Vagina (tissue), 2 donors: ENCODE results near the gene HPX. TPM values are rescaled to one million over a fixed set of nuclear protein-coding genes. Genes with fewer than 3 reads are reported as not detected.

Experiments
- DNase-seq, 2 donors: peaks; one replicate each; pipeline ENCODE4 v3.0.0-alpha.2; 2017; ENCODE audit errors: extremely low spot score in 2 of 2
- H3K27ac ChIP-seq: fragments of 200-600 bp; sonication (generic); one replicate; pipeline ENCODE4 v1.5.1; 2019
- H3K27me3 ChIP-seq: fragments of 200-600 bp; sonication (generic); one replicate; pipeline ENCODE4 v1.5.1; 2019
- H3K36me3 ChIP-seq, 2 donors: fragments of 200-600 bp; sonication (generic); one replicate each; pipeline ENCODE4 v1.5.1; 2017 to 2019
- H3K4me1 ChIP-seq: fragments of 200-600 bp; sonication (generic); one replicate; pipeline ENCODE4 v1.5.1; 2019
- H3K4me3 ChIP-seq, 2 donors: fragments of 200-600 bp; sonication (generic); 1 replicate in 1 of 2; 2 replicates in 1 of 2; pipeline ENCODE4 v1.5.1; 2016 to 2019
- H3K9me3 ChIP-seq: fragments of 200-600 bp; sonication (generic); one replicate; pipeline ENCODE4 v1.5.1; 2019
- POLR2A ChIP-seq, 2 donors: fragments of 450-650 bp; IDR thresholded peaks; one replicate each; pipeline ENCODE4 v1.6.1; 2017; ENCODE audit warnings: antibody characterized with exemption in 2 of 2, mild to moderate bottlenecking in 2 of 2, moderate library complexity in 2 of 2
- POLR2AphosphoS5 ChIP-seq, 2 donors: sonication (generic); formaldehyde crosslinking; IDR thresholded peaks; one replicate each; pipeline ENCODE4 v1.9.0; 2017; ENCODE audit warnings: antibody characterized with exemption in 2 of 2, mild to moderate bottlenecking in 2 of 2, low read depth in 1 of 2; ENCODE audit not compliant: insufficient read depth in 1 of 2
- intact Hi-C: fragments of 100-400 bp; cut with DNase I; formaldehyde crosslinking; loops from one replicate; pipeline ENCODE4 v1.15.1; 2023
- total RNA-seq: library from RNA; depleted of rRNA; stranded (reverse); fragments of >200 nt; gene quantifications from one replicate; pipeline ENCODE4 v1.2.3, GENCODE V29; 2016
- TF ChIP-seq, protein P1 (sequence below), 3 experiments: fragments of 450-650 bp in 2 of 3; fragments of 200-600 bp in 1 of 3; sonication (generic) in 1 of 3; IDR thresholded peaks; one replicate each; pipeline ENCODE4 v1.5.1; 2017 to 2019; ENCODE audit warnings: antibody characterized with exemption in 3 of 3, mild to moderate bottlenecking in 2 of 3, moderate library complexity in 2 of 3

HPX gene
- total RNA-seq, 1 donor from 2014 or later = 0.98 TPM

DNA sequence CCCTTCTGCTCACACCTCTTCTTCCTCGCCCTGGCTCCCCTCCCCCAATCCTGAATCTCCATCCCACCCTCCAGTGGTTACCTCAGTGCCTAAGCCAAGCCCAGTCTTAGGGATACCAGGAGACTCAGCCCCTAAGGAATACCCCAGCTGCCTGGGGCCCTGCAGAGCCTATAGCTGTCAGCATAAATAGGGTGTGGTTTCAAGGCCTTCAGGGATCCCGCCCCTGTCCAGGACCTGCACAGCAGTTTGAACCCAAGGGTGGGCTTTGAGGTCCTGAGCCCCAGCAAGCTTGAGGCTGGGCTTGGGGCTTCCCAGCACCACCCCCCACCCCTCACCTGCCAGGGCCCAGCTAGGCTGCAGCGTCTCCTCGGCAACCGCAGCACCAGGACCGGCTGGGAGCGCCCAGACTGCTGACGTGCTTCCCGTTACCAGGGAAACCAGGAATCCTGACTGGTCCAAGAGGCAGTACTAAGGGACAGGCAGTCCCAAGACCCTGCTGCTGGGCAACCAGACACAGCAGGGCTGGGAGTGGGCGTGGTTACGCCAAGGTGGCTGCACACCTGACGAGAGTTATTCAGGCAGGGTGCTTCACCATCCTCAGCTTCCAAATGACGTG is 35.6 kb downstream of the HPX start:
- Histone ChIP-seq H3K9me3 (no peaks in the 10 kb centered on the region), H3K27me3 (no peaks in the 10 kb centered on the region), H3K27ac (no peak overlapping the region), H3K4me1 (peaks cover 18% of the 10 kb centered on the region), H3K4me3 (no peak overlapping the region), H3K36me3 (peaks cover 0 to 20% of the 10 kb centered on the region in 2 donors)
- TF ChIP-seq POLR2A (IDR thresholded peaks at IDR 0.05) (no peak), POLR2AphosphoS5 (IDR thresholded peaks at IDR 0.05; ENCODE audit: insufficient read depth in 1 of 2, low read depth in 1 of 2) (no peak)
- TF ChIP-seq, protein P1, sequence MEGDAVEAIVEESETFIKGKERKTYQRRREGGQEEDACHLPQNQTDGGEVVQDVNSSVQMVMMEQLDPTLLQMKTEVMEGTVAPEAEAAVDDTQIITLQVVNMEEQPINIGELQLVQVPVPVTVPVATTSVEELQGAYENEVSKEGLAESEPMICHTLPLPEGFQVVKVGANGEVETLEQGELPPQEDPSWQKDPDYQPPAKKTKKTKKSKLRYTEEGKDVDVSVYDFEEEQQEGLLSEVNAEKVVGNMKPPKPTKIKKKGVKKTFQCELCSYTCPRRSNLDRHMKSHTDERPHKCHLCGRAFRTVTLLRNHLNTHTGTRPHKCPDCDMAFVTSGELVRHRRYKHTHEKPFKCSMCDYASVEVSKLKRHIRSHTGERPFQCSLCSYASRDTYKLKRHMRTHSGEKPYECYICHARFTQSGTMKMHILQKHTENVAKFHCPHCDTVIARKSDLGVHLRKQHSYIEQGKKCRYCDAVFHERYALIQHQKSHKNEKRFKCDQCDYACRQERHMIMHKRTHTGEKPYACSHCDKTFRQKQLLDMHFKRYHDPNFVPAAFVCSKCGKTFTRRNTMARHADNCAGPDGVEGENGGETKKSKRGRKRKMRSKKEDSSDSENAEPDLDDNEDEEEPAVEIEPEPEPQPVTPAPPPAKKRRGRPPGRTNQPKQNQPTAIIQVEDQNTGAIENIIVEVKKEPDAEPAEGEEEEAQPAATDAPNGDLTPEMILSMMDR (IDR thresholded peaks at IDR 0.05) = no peak
- intact Hi-C loops = no loop called here
- DNase-seq = no peak

- intact Hi-C loops = no loop called here
- H3K4me1 ChIP-seq = peaks cover 18% of the 10 kb centered on the region
- H3K4me3 ChIP-seq = no peak overlapping the region
- TF ChIP-seq, protein P1 (IDR thresholded peaks at IDR 0.05) = no peak
- TF ChIP-seq POLR2A (IDR thresholded peaks at IDR 0.05) (no peak), POLR2AphosphoS5 (IDR thresholded peaks at IDR 0.05; ENCODE audit: insufficient read depth in 1 of 2, low read depth in 1 of 2) (no peak)
- no peaks in the 10 kb centered on the region for H3K27me3 ChIP-seq
- no peaks in the 10 kb centered on the region for H3K9me3 ChIP-seq
- no peak for DNase-seq
- H3K36me3 ChIP-seq = peaks cover 0 to 15% of the 10 kb centered on the region in 2 donors
- H3K27ac ChIP-seq = no peak overlapping the region
Measured at GRCh38 chr11:6404342-6405051, 36.3 kb downstream of the HPX start.

GRCh38 chr11:6403539-6403938 is 37.2 kb downstream of the HPX start:
- intact Hi-C loops = no loop called here
- no peak overlapping the region for H3K27ac ChIP-seq
- DNase-seq = no peak
- peaks cover 18% of the 10 kb centered on the region for H3K4me1 ChIP-seq
- TF ChIP-seq, protein P1 (IDR thresholded peaks at IDR 0.05) = no peak
- TF ChIP-seq POLR2AphosphoS5 (IDR thresholded peaks at IDR 0.05; ENCODE audit: insufficient read depth in 1 of 2, low read depth in 1 of 2) (no peak), POLR2A (IDR thresholded peaks at IDR 0.05) (no peak)
- H3K27me3 ChIP-seq = no peaks in the 10 kb centered on the region
- H3K36me3 ChIP-seq = peaks cover 0 to 15% of the 10 kb centered on the region in 2 donors
- H3K4me3 ChIP-seq = no peak overlapping the region
- H3K9me3 ChIP-seq = no peaks in the 10 kb centered on the region

DNA sequence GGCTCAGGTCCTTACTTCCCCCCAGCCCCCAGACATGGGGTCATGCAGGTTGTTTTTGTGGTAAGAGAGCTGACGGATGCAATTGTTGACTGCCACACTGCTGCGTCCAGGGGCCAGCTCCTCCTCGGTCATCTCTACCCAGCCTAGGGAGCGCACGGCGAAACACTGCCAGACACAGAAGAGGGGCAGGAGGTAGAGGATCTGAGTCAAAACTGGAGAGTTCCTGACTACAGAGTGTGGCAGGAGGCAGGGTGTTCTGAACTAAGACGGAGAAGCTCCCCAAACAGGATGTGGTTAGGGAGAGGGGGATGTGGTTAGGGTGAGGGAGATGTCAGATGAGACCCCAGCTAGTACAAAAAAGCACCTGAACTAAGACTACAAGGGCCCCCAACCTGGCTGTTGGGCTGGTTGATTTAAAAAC is 38.2 kb downstream of the HPX start:
- no peak for TF ChIP-seq POLR2A (IDR thresholded peaks at IDR 0.05)
- TF ChIP-seq, protein P1 (IDR thresholded peaks at IDR 0.05) = no peak
- H3K4me3 ChIP-seq = no peak overlapping the region
- H3K27me3 ChIP-seq = no peaks in the 10 kb centered on the region
- no peaks in the 10 kb centered on the region for H3K9me3 ChIP-seq
- no peak for DNase-seq
- peaks cover 18% of the 10 kb centered on the region for H3K4me1 ChIP-seq
- peaks cover 0 to 15% of the 10 kb centered on the region in 2 donors for H3K36me3 ChIP-seq
- no peak overlapping the region for H3K27ac ChIP-seq
- intact Hi-C loops = no loop called here

DNA sequence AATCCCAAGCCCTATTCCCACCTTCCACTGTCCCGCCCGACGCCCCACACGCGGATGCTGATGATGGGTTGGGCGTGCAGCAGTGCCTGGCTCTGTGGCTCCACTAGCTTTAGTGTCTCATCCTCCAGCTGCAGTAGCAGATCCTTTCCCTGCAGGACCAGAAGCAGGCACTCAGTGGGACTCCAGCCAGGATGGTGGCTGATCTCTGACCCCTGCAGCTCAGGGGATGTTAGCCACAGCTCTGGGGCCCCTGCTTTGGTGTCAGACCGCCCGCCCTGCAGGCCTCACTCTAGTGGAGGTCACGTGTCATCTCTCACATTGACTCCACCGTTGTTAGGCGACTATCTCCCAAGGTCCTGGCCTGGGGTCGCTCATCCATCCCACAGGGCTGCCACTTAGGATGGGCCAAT is 38.7 kb downstream of the HPX start:
- Histone ChIP-seq H3K27me3 (no peaks in the 10 kb centered on the region), H3K36me3 (peaks cover 0 to 15% of the 10 kb centered on the region in 2 donors), H3K27ac (no peak overlapping the region), H3K9me3 (no peaks in the 10 kb centered on the region), H3K4me1 (peaks cover 18% of the 10 kb centered on the region), H3K4me3 (no peak overlapping the region)
- DNase-seq = no peak
- TF ChIP-seq, protein P1 (IDR thresholded peaks at IDR 0.05) = no peak
- TF ChIP-seq POLR2A (IDR thresholded peaks at IDR 0.05) = no peak
- TF ChIP-seq POLR2AphosphoS5 (IDR thresholded peaks at IDR 0.05; ENCODE audit: insufficient read depth in 1 of 2, low read depth in 1 of 2) = no peak
- intact Hi-C loops = no loop called here
